HCT116 (cell line): ENCODE results near the gene TBC1D2B. TPM values are rescaled to one million over a fixed set of nuclear protein-coding genes. Genes with fewer than 3 reads are reported as not detected.

Experiments used
- ATAC-seq: fragments of 200-7000 bp; cut with Tn5 transposase; 2 replicates; pipeline ENCODE4 v1.9.1; 2020; ENCODE audit warnings: mild to moderate bottlenecking, moderate library complexity
- BruUV-seq: library from RNA; stranded (reverse); fragments of 400-500 nt; replicated peaks from 2 replicates; lab custom pipeline; 2021; lab: Mats Ljungman, UMichigan
- CTCF ChIA-PET: fragments of 300-600 bp; sonication (Branson Sonifier 250); formaldehyde crosslinking; loops from one replicate; lab custom pipeline; 2021; ENCODE audit warnings: antibody characterized with exemption; lab: Charles Lee
- POLR2A ChIA-PET: fragments of 300-600, 350-600 bp; sonication (Branson Sonifier 250); formaldehyde crosslinking; loops from one replicate; lab custom pipeline; 2021; ENCODE audit warnings: antibody characterized with exemption; lab: Charles Lee
- RAD21 ChIA-PET, 2 experiments: fragments of 300-600 bp; sonication (Branson Sonifier 250); formaldehyde crosslinking; loops; one replicate each; lab custom pipeline; 2023; ENCODE audit warnings: low total read pairs in 2 of 2; ENCODE audit not compliant: uncharacterized antibody in 2 of 2, unreplicated experiment in 2 of 2, low non-redundant PET in 1 of 2; lab: Charles Lee
- DNase-seq: peaks from one replicate; pipeline ENCODE4 v3.0.0-alpha.2; 2010; ENCODE audit warnings: low read depth, low spot score
- H2AFZ ChIP-seq: fragments of 200-600 bp; shearing (Covaris generic), sonication (generic); 2 replicates; pipeline ENCODE4 v1.6.1; 2017; ENCODE audit warnings: low read depth, mixed run types, mixed read lengths, antibody characterized with exemption, low read length; ENCODE audit not compliant: poor library complexity, severe bottlenecking
- H3K27ac ChIP-seq: 2 replicates; pipeline ENCODE4 v1.5.1; 2012; ENCODE audit warnings: low read depth, low read length
- H3K27me3 ChIP-seq: fragments of 200-600 bp; sonication (generic); 2 replicates; pipeline ENCODE4 v1.6.1; 2016; ENCODE audit warnings: mixed run types, low read length, mixed read lengths; ENCODE audit not compliant: insufficient read depth
- H3K36me3 ChIP-seq, 2 experiments: fragments of 200-500 bp in 1 of 2; fragments of 200-600 bp in 1 of 2; sonication (Bioruptor generic) in 1 of 2; sonication (generic) in 1 of 2; 2 replicates each; pipeline versions ENCODE4 v1.5.1 to v1.6.1; 2014 to 2016; ENCODE audit warnings: low read length in 2 of 2, inconsistent platforms in 1 of 2, mixed read lengths in 1 of 2, mixed run types in 1 of 2; ENCODE audit not compliant: insufficient read depth in 2 of 2, control insufficient read depth in 1 of 2
- H3K4me1 ChIP-seq, 2 experiments: fragments of 200-600 bp in 1 of 2; sonication (generic) in 1 of 2; 2 replicates each; pipeline versions ENCODE4 v1.5.1 to v1.6.1; 2012 to 2017; ENCODE audit warnings: low read length in 2 of 2, inconsistent platforms in 1 of 2, mild to moderate bottlenecking in 1 of 2, mixed read lengths in 1 of 2, mixed run types in 1 of 2, moderate library complexity in 1 of 2; ENCODE audit not compliant: insufficient read depth in 2 of 2, control insufficient read depth in 1 of 2
- H3K4me2 ChIP-seq: fragments of 200-600 bp; sonication (generic); 2 replicates; pipeline ENCODE4 v1.6.1; 2017; ENCODE audit warnings: mixed run types, low read length, mixed read lengths
- H3K4me3 ChIP-seq, 2 experiments: fragments of 200-600 bp in 1 of 2; sonication (generic) in 1 of 2; replicated peaks in 1 of 2; 2 replicates each; pipeline ENCODE4 v1.5.1; 2011 to 2016; ENCODE audit warnings: low read length in 2 of 2, control low read depth in 1 of 2, low read depth in 1 of 2, mild to moderate bottlenecking in 1 of 2, mixed read lengths in 1 of 2, mixed run types in 1 of 2
- H3K79me2 ChIP-seq: fragments of 200-600 bp; sonication (generic); 2 replicates; pipeline ENCODE4 v1.6.1; 2017; ENCODE audit warnings: mild to moderate bottlenecking, mixed run types, low read length, moderate library complexity, mixed read lengths; ENCODE audit not compliant: insufficient read depth
- H3K9ac ChIP-seq: fragments of 200-600 bp; sonication (generic); 2 replicates; pipeline ENCODE4 v1.6.1; 2016; ENCODE audit warnings: low read length, mixed read lengths
- H3K9me2 ChIP-seq: fragments of 200-600 bp; sonication (generic), shearing (Covaris generic); 2 replicates; pipeline ENCODE4 v1.6.1; 2017; ENCODE audit warnings: mixed run types, mild to moderate bottlenecking, moderate library complexity; ENCODE audit not compliant: insufficient read depth
- H3K9me3 ChIP-seq, 2 experiments: fragments of 200-500 bp in 1 of 2; fragments of 200-600 bp in 1 of 2; sonication (Bioruptor generic) in 1 of 2; sonication (generic) in 1 of 2; 2 replicates each; pipeline ENCODE4 v1.6.1; 2014 to 2017; ENCODE audit warnings: low read length in 2 of 2, mixed read lengths in 2 of 2, inconsistent platforms in 1 of 2, low read depth in 1 of 2, mild to moderate bottlenecking in 1 of 2, mixed run types in 1 of 2, moderate library complexity in 1 of 2; ENCODE audit not compliant: control insufficient read depth in 1 of 2, insufficient read depth in 1 of 2
- H4K20me1 ChIP-seq: fragments of 200-600 bp; sonication (generic), shearing (Covaris generic); 2 replicates; pipeline ENCODE4 v1.6.1; 2017; ENCODE audit warnings: mixed run types, mild to moderate bottlenecking, moderate library complexity; ENCODE audit not compliant: insufficient read depth
- EGR1 ChIP-seq: IDR thresholded peaks from 2 replicates; pipeline ENCODE4 v1.6.1; 2012; ENCODE audit warnings: low read depth
- ELF1 ChIP-seq: IDR thresholded peaks from 2 replicates; pipeline ENCODE4 v1.6.1; 2012; ENCODE audit warnings: low read depth, borderline replicate concordance
- POLR2AphosphoS5 ChIP-seq: IDR thresholded peaks from 2 replicates; pipeline ENCODE4 v1.6.1; 2011; ENCODE audit warnings: mild to moderate bottlenecking, low read depth, low read length, moderate library complexity
- SIN3A ChIP-seq: IDR thresholded peaks from 2 replicates; pipeline ENCODE4 v1.6.1; 2012; ENCODE audit warnings: low read depth
- SP1 ChIP-seq: IDR thresholded peaks from 2 replicates; pipeline ENCODE4 v1.6.1; 2012; ENCODE audit warnings: low read depth
- SRF ChIP-seq: IDR thresholded peaks from 2 replicates; pipeline ENCODE4 v1.6.1; 2012; ENCODE audit warnings: low read depth
- YY1 ChIP-seq: IDR thresholded peaks from 2 replicates; pipeline ENCODE4 v1.6.1; 2011; ENCODE audit warnings: low read length, low read depth, moderate library complexity, mild to moderate bottlenecking; ENCODE audit not compliant: insufficient replicate concordance; ENCODE audit errors: extremely low read depth
- ZBTB33 ChIP-seq: IDR thresholded peaks from 2 replicates; pipeline ENCODE4 v1.6.1; 2011; ENCODE audit warnings: mild to moderate bottlenecking, low read length, moderate library complexity; ENCODE audit not compliant: insufficient replicate concordance; ENCODE audit errors: extremely low read depth
- ZNF274 ChIP-seq: fragments of 200-500 bp; sonication (Bioruptor generic); IDR thresholded peaks from 2 replicates; pipeline ENCODE4 v1.6.1; 2014; ENCODE audit warnings: mild to moderate bottlenecking, low read depth, low read length, inconsistent platforms
- intact Hi-C: fragments of 100-400 bp; cut with micrococcal nuclease; formaldehyde crosslinking; loops from 2 replicates; pipeline ENCODE4 v1.10.0; 2022
- total RNA-seq: library from RNA; stranded (reverse); gene quantifications from one replicate; pipeline ENCODE4 v1.2.1, GENCODE V29; 2021; ENCODE audit not compliant: unreplicated experiment
- TF ChIP-seq, protein P1 (sequence below): IDR thresholded peaks from 2 replicates; pipeline ENCODE4 v1.6.1; 2012
- TF ChIP-seq, protein P2 (sequence below): IDR thresholded peaks from 2 replicates; pipeline ENCODE4 v1.6.1; 2012; ENCODE audit warnings: low read depth

The TBC1D2B gene
- total RNA-seq, 1 experiment from 2014 or later: 16.6 TPM

GRCh38 chr15:77974416-77975331 lies 102.8 kb downstream of the TBC1D2B start:
- Histone ChIP-seq H3K9ac (no peak overlapping the region), H3K4me3 (no peak overlapping the region), H3K36me3 (no peaks in the 10 kb centered on the region), H3K9me2 (no peaks in the 10 kb centered on the region), H3K79me2 (no peaks in the 10 kb centered on the region), H3K27me3 (no peaks in the 10 kb centered on the region), H4K20me1 (no peaks in the 10 kb centered on the region), H3K9me3 (no peaks in the 10 kb centered on the region), H3K4me2 (no peak overlapping the region), H3K27ac (no peak overlapping the region), H2AFZ (no peak overlapping the region), H3K4me1 (no peaks in the 10 kb centered on the region; a peak in 1 of 4 replicates)
- no TSS peak for BruUV-seq
- TF ChIP-seq YY1: no peak
- TF ChIP-seq ELF1: no peak
- TF ChIP-seq POLR2AphosphoS5: no peak
- TF ChIP-seq EGR1: no peak
- no peak for TF ChIP-seq SRF
- no peak for TF ChIP-seq SP1
- TF ChIP-seq, protein P1, sequence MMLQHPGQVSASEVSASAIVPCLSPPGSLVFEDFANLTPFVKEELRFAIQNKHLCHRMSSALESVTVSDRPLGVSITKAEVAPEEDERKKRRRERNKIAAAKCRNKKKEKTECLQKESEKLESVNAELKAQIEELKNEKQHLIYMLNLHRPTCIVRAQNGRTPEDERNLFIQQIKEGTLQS: no peak
- no peak for TF ChIP-seq ZNF274
- no peak for TF ChIP-seq ZBTB33
- TF ChIP-seq, protein P2, sequence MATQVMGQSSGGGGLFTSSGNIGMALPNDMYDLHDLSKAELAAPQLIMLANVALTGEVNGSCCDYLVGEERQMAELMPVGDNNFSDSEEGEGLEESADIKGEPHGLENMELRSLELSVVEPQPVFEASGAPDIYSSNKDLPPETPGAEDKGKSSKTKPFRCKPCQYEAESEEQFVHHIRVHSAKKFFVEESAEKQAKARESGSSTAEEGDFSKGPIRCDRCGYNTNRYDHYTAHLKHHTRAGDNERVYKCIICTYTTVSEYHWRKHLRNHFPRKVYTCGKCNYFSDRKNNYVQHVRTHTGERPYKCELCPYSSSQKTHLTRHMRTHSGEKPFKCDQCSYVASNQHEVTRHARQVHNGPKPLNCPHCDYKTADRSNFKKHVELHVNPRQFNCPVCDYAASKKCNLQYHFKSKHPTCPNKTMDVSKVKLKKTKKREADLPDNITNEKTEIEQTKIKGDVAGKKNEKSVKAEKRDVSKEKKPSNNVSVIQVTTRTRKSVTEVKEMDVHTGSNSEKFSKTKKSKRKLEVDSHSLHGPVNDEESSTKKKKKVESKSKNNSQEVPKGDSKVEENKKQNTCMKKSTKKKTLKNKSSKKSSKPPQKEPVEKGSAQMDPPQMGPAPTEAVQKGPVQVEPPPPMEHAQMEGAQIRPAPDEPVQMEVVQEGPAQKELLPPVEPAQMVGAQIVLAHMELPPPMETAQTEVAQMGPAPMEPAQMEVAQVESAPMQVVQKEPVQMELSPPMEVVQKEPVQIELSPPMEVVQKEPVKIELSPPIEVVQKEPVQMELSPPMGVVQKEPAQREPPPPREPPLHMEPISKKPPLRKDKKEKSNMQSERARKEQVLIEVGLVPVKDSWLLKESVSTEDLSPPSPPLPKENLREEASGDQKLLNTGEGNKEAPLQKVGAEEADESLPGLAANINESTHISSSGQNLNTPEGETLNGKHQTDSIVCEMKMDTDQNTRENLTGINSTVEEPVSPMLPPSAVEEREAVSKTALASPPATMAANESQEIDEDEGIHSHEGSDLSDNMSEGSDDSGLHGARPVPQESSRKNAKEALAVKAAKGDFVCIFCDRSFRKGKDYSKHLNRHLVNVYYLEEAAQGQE: no peak
- TF ChIP-seq SIN3A: no peak
- ATAC-seq (no peak), DNase-seq (no peak)
- POLR2A ChIA-PET: no interaction called here
- CTCF ChIA-PET: no interaction called here
- intact Hi-C loops: no loop called here
- RAD21 ChIA-PET: no interaction called here
